Right kidney (tissue), 1 donor: ENCODE results near the gene HAUS7.

Experiments
- DNase-seq: peaks from one replicate; pipeline ENCODE4 v3.0.0-alpha.2; 2016

The HAUS7 gene

GRCh38 chrX:153500676-153501280, 30.4 kb upstream of the HAUS7 start:
- no peak for DNase-seq

GRCh38 chrX:153499876-153500275, 29.5 kb upstream of the HAUS7 start:
- DNase-seq, result no peak

- no peak for DNase-seq
These were observed 29.0 kb upstream of the HAUS7 start for GRCh38 chrX:153499341-153499740.

GRCh38 chrX:153498453-153498852, 28.1 kb upstream of the HAUS7 start:
- no peak for DNase-seq

GRCh38 chrX:153496590-153496959, 26.2 kb upstream of the HAUS7 start:
- no peak for DNase-seq

- no peak for DNase-seq
These were observed 25.7 kb upstream of the HAUS7 start for GRCh38 chrX:153495903-153496589.

- no peak for DNase-seq
These were observed 25.0 kb upstream of the HAUS7 start for GRCh38 chrX:153495362-153495751.

- peak; percentile 64 for DNase-seq
These were observed 24.4 kb upstream of the HAUS7 start, which contains the start of gene BGN for GRCh38 chrX:153494541-153495361. TSS of gene BGN (plus strand) at chrX:153494980. CDS start at chrX:153504632, 9,652 bp downstream.

- DNase-seq, result no peak
These were observed 23.7 kb upstream of the HAUS7 start for GRCh38 chrX:153494061-153494460.

- DNase-seq, result no peak
These were observed 22.7 kb upstream of the HAUS7 start for GRCh38 chrX:153493085-153493484.

GRCh38 chrX:153492543-153492942, 22.2 kb upstream of the HAUS7 start:
- no peak for DNase-seq

GRCh38 chrX:153491918-153492317, 21.5 kb upstream of the HAUS7 start:
- DNase-seq, result no peak

- peak; percentile 50 for DNase-seq
These were observed 21.1 kb upstream of the HAUS7 start for GRCh38 chrX:153491351-153491914.

- DNase-seq, result no peak
These were observed 20.0 kb upstream of the HAUS7 start for GRCh38 chrX:153490217-153490930.

- peak; percentile 49 for DNase-seq
These were observed 18.0 kb upstream of the HAUS7 start for GRCh38 chrX:153488231-153488914.

GRCh38 chrX:153487590-153488071, 17.3 kb upstream of the HAUS7 start:
- no peak for DNase-seq

GRCh38 chrX:153486171-153486570, 15.8 kb upstream of the HAUS7 start:
- no peak for DNase-seq

GRCh38 chrX:153485396-153486080, 15.2 kb upstream of the HAUS7 start:
- DNase-seq, result no peak

GRCh38 chrX:153482376-153483015, 12.1 kb upstream of the HAUS7 start:
- DNase-seq, result no peak

- no peak for DNase-seq
These were observed 10.7 kb upstream of the HAUS7 start for GRCh38 chrX:153481043-153481442.
